ENCODE results near the gene RGS18. TPM values are rescaled to one million over a fixed set of nuclear protein-coding genes. Genes with fewer than 3 reads are reported as not detected.

RGS18 gene
- total and polyA plus RNA-seq, 2 of the 4 experiments (the other 2 are of a cell fraction): 0.09 to 0.18 TPM

- no peak overlapping the region for H2AK5ac ChIP-seq (ENCODE audit: low read depth, low read length)
- peak; percentile 44 for ATAC-seq (ENCODE audit: low read depth)
- H4K5ac ChIP-seq (ENCODE audit: low read depth, low read length): no peak overlapping the region
- H3K4me2 ChIP-seq (ENCODE audit: low read depth, low read length): peak overlapping the region; percentile 46; the same call in 1 of the 2 replicates
- intact Hi-C loops (cut with micrococcal nuclease) (loop anchor here (1.0 kb wide), 1 partner anchor 29 kb away; no protein-coding TSS in a partner anchor), in situ Hi-C loops (cut with MboI; ENCODE audit: low sequenced_read_pairs) (no loop called here), dilution Hi-C loops (cut with HindIII; ENCODE audit: low sequenced_read_pairs, unreplicated experiment) (no loop called here)
- WGBS, 2 experiments (ENCODE audit: extremely low coverage in 2 of 2, insufficient read length in 1 of 2): no CpG with 5 or more reads among the region's 1 CpG
- H3K4ac ChIP-seq (ENCODE audit: low read depth, low read length): no peak overlapping the region
- H3K4me3 ChIP-seq (ENCODE audit: insufficient read depth, low read depth, low read length): no peak overlapping the region
- no peak overlapping the region for H4K91ac ChIP-seq (ENCODE audit: insufficient read depth, low read depth, low read length)
- peak overlapping the region; percentile 50; the same call in 1 of the 2 replicates for H3K27ac ChIP-seq (ENCODE audit: insufficient read depth, low read length)
- H2BK5ac ChIP-seq (ENCODE audit: low read depth, low read length, poor library complexity, severe bottlenecking): peak overlapping the region; percentile 72
- no TSS peak for BruUV-seq (replicated peaks)
- 0 out of 2 replicates have a peak overlapping the region, but pooled peaks have one; percentile 67 for H3K18ac ChIP-seq (ENCODE audit: low read depth, low read length)
- ChIA-PET CTCF (no interaction called here), POLR2A (ENCODE audit: unreplicated experiment) (no interaction called here)
- H3K9me1 ChIP-seq (ENCODE audit: insufficient read depth, low read length): peaks cover 3% of the 10 kb centered on the region; the same call in 1 of the 2 replicates
- peak overlapping the region; percentile 57 to 72; a peak in 2 of 4 replicates for H4K8ac ChIP-seq (ENCODE audit: low read depth in 2 of 2, low read length in 2 of 2)
- no peak overlapping the region; the same call in 2 of the 3 replicates for H2BK15ac ChIP-seq (ENCODE audit: low read depth, low read length)
- H3K4me1 ChIP-seq (ENCODE audit: control insufficient read depth, insufficient read depth, low read length): no peaks in the 10 kb centered on the region; the same call in none of the 2 replicates
- no peak overlapping the region for H2AFZ ChIP-seq (replicated peaks; ENCODE audit: low read length, poor library complexity)
- no peak overlapping the region for H2BK120ac ChIP-seq (ENCODE audit: low read depth, low read length)
- H4K20me1 ChIP-seq (ENCODE audit: insufficient read depth, low read length): no peaks in the 10 kb centered on the region
- DNase-seq: peak; percentile 66
- no peaks in the 10 kb centered on the region for H3K36me3 ChIP-seq (ENCODE audit: control insufficient read depth, insufficient read depth, low read length)
- no peak overlapping the region for H2AK9ac ChIP-seq (replicated peaks; ENCODE audit: low read depth, low read length, poor library complexity)
- H3K23ac ChIP-seq (ENCODE audit: low read depth, low read length): no peak overlapping the region
- no peak for TF ChIP-seq CHD1 (IDR thresholded peaks at IDR 0.05; ENCODE audit: low read depth, low read length)
- TF ChIP-seq, protein P1, sequence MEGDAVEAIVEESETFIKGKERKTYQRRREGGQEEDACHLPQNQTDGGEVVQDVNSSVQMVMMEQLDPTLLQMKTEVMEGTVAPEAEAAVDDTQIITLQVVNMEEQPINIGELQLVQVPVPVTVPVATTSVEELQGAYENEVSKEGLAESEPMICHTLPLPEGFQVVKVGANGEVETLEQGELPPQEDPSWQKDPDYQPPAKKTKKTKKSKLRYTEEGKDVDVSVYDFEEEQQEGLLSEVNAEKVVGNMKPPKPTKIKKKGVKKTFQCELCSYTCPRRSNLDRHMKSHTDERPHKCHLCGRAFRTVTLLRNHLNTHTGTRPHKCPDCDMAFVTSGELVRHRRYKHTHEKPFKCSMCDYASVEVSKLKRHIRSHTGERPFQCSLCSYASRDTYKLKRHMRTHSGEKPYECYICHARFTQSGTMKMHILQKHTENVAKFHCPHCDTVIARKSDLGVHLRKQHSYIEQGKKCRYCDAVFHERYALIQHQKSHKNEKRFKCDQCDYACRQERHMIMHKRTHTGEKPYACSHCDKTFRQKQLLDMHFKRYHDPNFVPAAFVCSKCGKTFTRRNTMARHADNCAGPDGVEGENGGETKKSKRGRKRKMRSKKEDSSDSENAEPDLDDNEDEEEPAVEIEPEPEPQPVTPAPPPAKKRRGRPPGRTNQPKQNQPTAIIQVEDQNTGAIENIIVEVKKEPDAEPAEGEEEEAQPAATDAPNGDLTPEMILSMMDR (conservative IDR thresholded peaks at IDR 0.05; ENCODE audit: low read depth, low read length): no peak
- TF ChIP-seq MAFK (IDR thresholded peaks at IDR 0.05; ENCODE audit: low read depth, low read length): no peak
- no peak for TF ChIP-seq NFE2L2 (IDR thresholded peaks at IDR 0.05; ENCODE audit: low read depth, low read length)
- no peak for TF ChIP-seq SMC3 (IDR thresholded peaks at IDR 0.05; ENCODE audit: low read depth, low read length)
- no peak for TF ChIP-seq MXI1 (IDR thresholded peaks at IDR 0.05; ENCODE audit: borderline replicate concordance, low read depth, low read length)
- peak; percentile 65; the same call in 1 of the 2 replicates for TF ChIP-seq CEBPB (IDR thresholded peaks at IDR 0.05; ENCODE audit: low read depth, low read length)
- 0 out of 2 replicates have a peak, but pooled peaks have one; percentile 7 for TF ChIP-seq FOS (IDR thresholded peaks at IDR 0.05; ENCODE audit: low read depth, low read length)
- TF ChIP-seq RFX5 (IDR thresholded peaks at IDR 0.05; ENCODE audit: low read depth, low read length): no peak
- no peak for TF ChIP-seq RAD21 (IDR thresholded peaks at IDR 0.05; ENCODE audit: low read length)
- TF ChIP-seq POLR2A (IDR thresholded peaks at IDR 0.05; ENCODE audit: low read depth, low read length): no peak
- TF ChIP-seq BHLHE40 (IDR thresholded peaks at IDR 0.05; ENCODE audit: low read depth, low read length): no peak
- TF ChIP-seq, protein P2, sequence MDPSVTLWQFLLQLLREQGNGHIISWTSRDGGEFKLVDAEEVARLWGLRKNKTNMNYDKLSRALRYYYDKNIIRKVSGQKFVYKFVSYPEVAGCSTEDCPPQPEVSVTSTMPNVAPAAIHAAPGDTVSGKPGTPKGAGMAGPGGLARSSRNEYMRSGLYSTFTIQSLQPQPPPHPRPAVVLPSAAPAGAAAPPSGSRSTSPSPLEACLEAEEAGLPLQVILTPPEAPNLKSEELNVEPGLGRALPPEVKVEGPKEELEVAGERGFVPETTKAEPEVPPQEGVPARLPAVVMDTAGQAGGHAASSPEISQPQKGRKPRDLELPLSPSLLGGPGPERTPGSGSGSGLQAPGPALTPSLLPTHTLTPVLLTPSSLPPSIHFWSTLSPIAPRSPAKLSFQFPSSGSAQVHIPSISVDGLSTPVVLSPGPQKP (IDR thresholded peaks at IDR 0.05; ENCODE audit: borderline replicate concordance, low read depth, low read length): no peak
- no peak for TF ChIP-seq USF2 (IDR thresholded peaks at IDR 0.05; ENCODE audit: low read depth, low read length)
- H3K27me3 ChIP-seq (ENCODE audit: control insufficient read depth, insufficient read depth, low read length): no peaks in the 10 kb centered on the region
- H3K14ac ChIP-seq (replicated peaks; ENCODE audit: low read depth, low read length): no peak overlapping the region
- no peak overlapping the region for H2BK20ac ChIP-seq (ENCODE audit: low read depth, low read length)
- H3K9ac ChIP-seq (ENCODE audit: low read depth, low read length): no peak overlapping the region
- peaks cover 5% of the 10 kb centered on the region; the same call in 1 of the 2 replicates for H3K9me3 ChIP-seq (ENCODE audit: control insufficient read depth, insufficient read depth, low read length)
- H3K56ac ChIP-seq (ENCODE audit: extremely low read depth, insufficient read depth, low read length): 0 out of 2 replicates have a peak overlapping the region, but pooled peaks have one; percentile 30
- no peaks in the 10 kb centered on the region for H3K79me1 ChIP-seq (ENCODE audit: low read depth in 1 of 2, low read length in 2 of 2)
Observed at GRCh38 chr1:192133350-192133926, 24.8 kb upstream of the RGS18 start.

Data from IMR-90 (cell line).